ENCODE data around the gene RFX6. TPM values are rescaled to one million over a fixed set of nuclear protein-coding genes. Genes with fewer than 3 reads are reported as not detected.

The RFX6 gene
- total RNA-seq, 1 experiment from 2014 or later: not detected

DNA sequence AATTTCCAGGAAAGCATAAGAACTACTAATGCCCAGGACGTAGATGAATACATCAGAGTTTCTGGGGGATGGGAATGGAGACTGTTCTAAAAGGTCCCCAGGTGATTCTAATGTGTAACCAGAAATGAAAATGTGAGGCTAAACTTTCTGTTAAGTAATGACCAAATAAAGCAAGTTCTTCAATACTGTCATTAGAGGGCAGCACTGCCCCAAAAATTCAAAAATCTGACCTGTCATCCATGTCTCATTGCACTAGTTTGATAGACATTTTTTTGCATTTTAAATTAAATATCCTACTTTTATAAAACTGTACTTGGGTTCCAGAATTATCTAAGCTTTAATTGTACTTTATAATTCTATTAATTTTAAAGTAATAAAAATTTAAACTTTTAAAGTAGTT lies 94.9 kb downstream of the RFX6 start:
- H4K20me1 ChIP-seq (ENCODE audit: insufficient read depth): 0 out of 2 replicates have a peak, but pooled peaks cover 3% of the 10 kb centered on the region
- no peak overlapping the region for H3K27ac ChIP-seq
- H3K27me3 ChIP-seq (ENCODE audit: insufficient read depth, low read depth): no peaks in the 10 kb centered on the region
- H3K4me2 ChIP-seq: no peak overlapping the region
- DNase-seq: peak in 1 of 2 experiments; percentile 11
- H3K9me3 ChIP-seq (ENCODE audit: insufficient read depth, low read depth): no peaks in the 10 kb centered on the region
- no peaks in the 10 kb centered on the region for H3K79me2 ChIP-seq (ENCODE audit: low read depth)
- BruUV-seq (replicated peaks): no TSS peak
- CTCF ChIA-PET: no interaction called here
- TF ChIP-seq, protein P1, sequence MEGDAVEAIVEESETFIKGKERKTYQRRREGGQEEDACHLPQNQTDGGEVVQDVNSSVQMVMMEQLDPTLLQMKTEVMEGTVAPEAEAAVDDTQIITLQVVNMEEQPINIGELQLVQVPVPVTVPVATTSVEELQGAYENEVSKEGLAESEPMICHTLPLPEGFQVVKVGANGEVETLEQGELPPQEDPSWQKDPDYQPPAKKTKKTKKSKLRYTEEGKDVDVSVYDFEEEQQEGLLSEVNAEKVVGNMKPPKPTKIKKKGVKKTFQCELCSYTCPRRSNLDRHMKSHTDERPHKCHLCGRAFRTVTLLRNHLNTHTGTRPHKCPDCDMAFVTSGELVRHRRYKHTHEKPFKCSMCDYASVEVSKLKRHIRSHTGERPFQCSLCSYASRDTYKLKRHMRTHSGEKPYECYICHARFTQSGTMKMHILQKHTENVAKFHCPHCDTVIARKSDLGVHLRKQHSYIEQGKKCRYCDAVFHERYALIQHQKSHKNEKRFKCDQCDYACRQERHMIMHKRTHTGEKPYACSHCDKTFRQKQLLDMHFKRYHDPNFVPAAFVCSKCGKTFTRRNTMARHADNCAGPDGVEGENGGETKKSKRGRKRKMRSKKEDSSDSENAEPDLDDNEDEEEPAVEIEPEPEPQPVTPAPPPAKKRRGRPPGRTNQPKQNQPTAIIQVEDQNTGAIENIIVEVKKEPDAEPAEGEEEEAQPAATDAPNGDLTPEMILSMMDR (conservative IDR thresholded peaks at IDR 0.05): peak; percentile 85
- no peak for TF ChIP-seq EZH2 (IDR thresholded peaks at IDR 0.05; ENCODE audit: low read depth)
- no peaks in the 10 kb centered on the region for H3K4me1 ChIP-seq (replicated peaks; ENCODE audit: insufficient read depth)
- no peak overlapping the region for H3K4me3 ChIP-seq
- intact Hi-C loops (cut with micrococcal nuclease; ENCODE audit: unreplicated experiment): loop anchor here (1.0 to 10.0 kb wide), 5 partner anchors 193 to 859 kb away; no protein-coding TSS in a partner anchor
- no peaks in the 10 kb centered on the region for H3K36me3 ChIP-seq (ENCODE audit: low read depth)
- no peak overlapping the region for H2AFZ ChIP-seq
- no peaks in the 10 kb centered on the region for H3K9me2 ChIP-seq (ENCODE audit: insufficient read depth)
- no peaks in the 10 kb centered on the region for H3F3A ChIP-seq (ENCODE audit: insufficient read depth, low read depth)
- POLR2A ChIA-PET (ENCODE audit: unreplicated experiment): no interaction called here

DNA sequence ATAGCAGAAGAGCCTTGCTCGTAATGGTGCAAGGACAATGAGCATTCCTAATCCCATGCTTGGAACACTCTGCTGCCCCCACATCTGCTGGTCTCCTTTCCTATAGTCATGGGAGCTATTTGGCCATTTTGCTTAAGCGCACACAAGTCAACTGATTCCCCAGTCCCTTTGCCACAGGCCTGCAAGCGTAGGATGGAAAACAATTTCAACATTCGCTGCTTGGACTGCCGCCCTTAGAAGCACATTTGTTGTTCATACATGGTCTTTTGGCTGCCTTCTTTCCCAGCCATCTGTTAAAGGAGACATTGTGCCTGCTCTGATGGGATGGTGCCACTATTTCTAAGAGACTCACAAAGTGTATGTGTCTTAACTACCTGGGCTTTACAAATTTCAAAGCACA lies 96.9 kb downstream of the RFX6 start:
- no TSS peak for BruUV-seq (replicated peaks)
- intact Hi-C loops (cut with micrococcal nuclease; ENCODE audit: unreplicated experiment): loop anchor here (2.0 to 10.0 kb wide), 4 partner anchors 191 to 857 kb away; no protein-coding TSS in a partner anchor
- CTCF ChIA-PET: no interaction called here

DNA sequence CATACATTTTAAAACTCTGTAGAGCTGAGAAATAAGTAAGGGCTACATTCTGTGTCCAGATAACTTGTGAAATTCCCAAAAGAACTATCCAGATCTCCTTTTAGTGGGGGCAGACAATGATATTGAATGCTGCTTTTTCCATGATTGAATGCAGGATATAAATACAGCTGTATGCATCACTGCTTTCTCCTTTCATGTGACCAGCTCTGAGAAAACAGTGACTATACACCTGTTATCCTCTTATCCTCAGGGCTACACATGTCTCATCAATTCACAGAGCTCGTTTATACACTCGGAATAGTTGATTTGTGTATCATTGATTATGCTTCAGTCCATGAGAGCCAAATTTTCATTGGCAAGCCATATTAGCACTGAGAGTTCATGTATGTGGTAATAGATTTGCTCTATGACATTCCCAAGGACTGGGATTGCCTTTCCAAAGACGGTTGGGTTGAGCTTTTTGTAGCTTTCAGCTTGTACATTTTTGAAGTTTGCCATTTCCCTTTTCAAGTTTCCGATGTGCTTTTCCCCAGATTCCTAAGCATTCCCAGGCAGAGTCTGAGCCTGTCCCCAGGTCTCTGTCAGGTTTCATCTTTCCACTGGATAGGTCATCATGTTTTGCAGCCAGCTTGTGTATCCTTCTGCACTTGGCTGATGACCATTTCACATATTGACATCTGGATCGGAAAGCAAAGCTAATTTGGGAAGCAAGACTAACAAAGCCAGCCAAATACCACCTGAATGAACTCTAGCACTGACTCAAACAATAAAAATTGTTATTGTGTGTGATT lies 97.7 kb downstream of the RFX6 start:
- intact Hi-C loops (cut with micrococcal nuclease; ENCODE audit: unreplicated experiment): loop anchor here (5.0 to 10.0 kb wide), 2 partner anchors 190 to 633 kb away; no protein-coding TSS in a partner anchor
- H3K27me3 ChIP-seq (ENCODE audit: insufficient read depth, low read depth): no peaks in the 10 kb centered on the region
- H3F3A ChIP-seq (ENCODE audit: insufficient read depth, low read depth): no peaks in the 10 kb centered on the region
- H3K9me2 ChIP-seq (ENCODE audit: insufficient read depth): no peaks in the 10 kb centered on the region
- H3K36me3 ChIP-seq (ENCODE audit: low read depth): no peaks in the 10 kb centered on the region
- H4K20me1 ChIP-seq (ENCODE audit: insufficient read depth): no peaks in the 10 kb centered on the region
- H3K27ac ChIP-seq: no peak overlapping the region
- no peaks in the 10 kb centered on the region for H3K9me3 ChIP-seq (ENCODE audit: insufficient read depth, low read depth)
- H3K4me3 ChIP-seq: no peak overlapping the region
- H3K4me2 ChIP-seq: no peak overlapping the region
- ChIA-PET CTCF (no interaction called here), POLR2A (ENCODE audit: unreplicated experiment) (no interaction called here)
- BruUV-seq (replicated peaks): no TSS peak
- TF ChIP-seq, protein P1 (conservative IDR thresholded peaks at IDR 0.05): no peak
- TF ChIP-seq EZH2 (IDR thresholded peaks at IDR 0.05; ENCODE audit: low read depth): no peak
- no peaks in the 10 kb centered on the region for H3K4me1 ChIP-seq (replicated peaks; ENCODE audit: insufficient read depth)
- no peak for DNase-seq
- peak overlapping the region; percentile 19; the same call in 1 of the 2 replicates for H2AFZ ChIP-seq
- H3K79me2 ChIP-seq (ENCODE audit: low read depth): no peaks in the 10 kb centered on the region

More for the DNA sequence above, 96.9 kb downstream of the RFX6 start:
- H3K27me3 ChIP-seq (ENCODE audit: insufficient read depth, low read depth): no peaks in the 10 kb centered on the region
- H3F3A ChIP-seq (ENCODE audit: insufficient read depth, low read depth): no peaks in the 10 kb centered on the region
- H3K4me2 ChIP-seq: no peak overlapping the region
- no peak for TF ChIP-seq EZH2 (IDR thresholded peaks at IDR 0.05; ENCODE audit: low read depth)
- H2AFZ ChIP-seq: no peak overlapping the region
- H3K4me1 ChIP-seq (replicated peaks; ENCODE audit: insufficient read depth): no peaks in the 10 kb centered on the region
- no peak for DNase-seq
- no peaks in the 10 kb centered on the region for H3K79me2 ChIP-seq (ENCODE audit: low read depth)
- POLR2A ChIA-PET (ENCODE audit: unreplicated experiment): no interaction called here
- H3K36me3 ChIP-seq (ENCODE audit: low read depth): no peaks in the 10 kb centered on the region
- no peak overlapping the region for H3K4me3 ChIP-seq
- H3K27ac ChIP-seq: no peak overlapping the region
- no peaks in the 10 kb centered on the region for H4K20me1 ChIP-seq (ENCODE audit: insufficient read depth)
- H3K9me3 ChIP-seq (ENCODE audit: insufficient read depth, low read depth): no peaks in the 10 kb centered on the region
- H3K9me2 ChIP-seq (ENCODE audit: insufficient read depth): no peaks in the 10 kb centered on the region

Data from PC-9 (cell line).